HG03565 (cell line): Measurements from ENCODE around the gene STXBP4.

ENCODE experiments used
- ATAC-seq: cut with Tn5 transposase; IDR thresholded peaks from one replicate; pipeline ENCODE4 v1.9.1; 2021; ENCODE audit warnings: mild to moderate bottlenecking, moderate library complexity; ENCODE audit not compliant: unreplicated experiment

STXBP4 gene

DNA sequence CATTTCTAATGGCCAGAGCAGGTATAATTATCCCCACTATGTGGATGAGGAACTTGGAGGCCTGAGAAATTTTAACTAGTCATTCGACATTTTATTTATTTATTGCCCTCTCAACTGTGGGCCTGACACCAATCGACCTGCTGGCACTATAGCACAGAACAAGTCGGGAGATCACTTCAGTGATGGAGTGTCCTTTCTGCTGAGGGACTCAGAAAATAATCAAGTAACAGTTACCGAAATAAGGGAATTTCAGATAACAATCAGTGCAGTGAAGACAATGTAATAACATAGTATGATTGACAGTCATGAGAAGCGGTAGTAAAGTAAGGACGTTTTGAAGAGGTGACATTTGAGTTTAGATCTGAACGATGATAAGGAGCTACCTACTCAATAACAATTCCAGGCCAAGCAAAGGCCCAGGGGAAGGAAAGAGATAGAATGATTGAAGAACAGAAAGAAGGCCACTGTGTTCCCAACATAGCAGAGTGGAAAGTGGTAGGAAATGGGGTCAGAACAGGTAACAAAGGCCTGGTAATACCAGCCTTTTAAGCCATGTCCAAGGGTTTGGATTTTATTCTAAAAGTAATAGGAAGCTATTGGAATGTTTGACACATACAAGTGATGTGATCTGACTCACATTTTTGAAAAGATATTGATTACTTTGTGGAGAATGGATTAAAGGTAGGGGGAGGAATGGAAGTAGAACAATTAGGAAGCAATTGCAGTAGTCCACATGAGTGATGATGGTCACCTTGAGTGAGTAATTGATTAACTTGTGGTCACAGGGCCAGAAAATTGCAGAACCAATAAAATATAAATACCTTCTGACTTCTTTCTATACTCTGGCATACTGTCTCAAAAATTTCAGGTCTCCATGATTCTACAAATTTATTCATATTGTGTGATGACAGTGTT lies 1.4 kb downstream of the STXBP4 start:
- ATAC-seq, result no peak

- ATAC-seq, result no peak
Measured at GRCh38 chr17:54971147-54971546, 2.6 kb downstream of the STXBP4 start.

DNA sequence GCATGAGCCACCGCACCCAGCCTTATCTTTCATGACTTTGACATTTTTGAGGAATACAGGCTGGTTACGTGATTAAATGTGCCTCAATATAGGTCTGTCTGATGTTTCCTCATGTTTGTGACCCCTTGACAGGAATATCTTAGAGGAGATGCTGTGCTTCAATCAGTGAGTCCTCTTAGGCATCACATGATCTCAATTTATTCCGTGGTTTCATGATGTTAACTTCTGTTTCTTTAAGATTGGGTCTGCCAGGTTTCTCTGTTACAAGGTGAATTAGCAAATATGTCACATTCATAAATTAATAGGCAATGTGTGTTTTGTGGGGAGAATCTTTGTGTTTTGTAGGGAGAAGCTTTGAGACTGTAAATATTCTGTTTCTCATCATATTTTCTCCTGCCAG lies 3.3 kb downstream of the STXBP4 start:
- ATAC-seq, result no peak

DNA sequence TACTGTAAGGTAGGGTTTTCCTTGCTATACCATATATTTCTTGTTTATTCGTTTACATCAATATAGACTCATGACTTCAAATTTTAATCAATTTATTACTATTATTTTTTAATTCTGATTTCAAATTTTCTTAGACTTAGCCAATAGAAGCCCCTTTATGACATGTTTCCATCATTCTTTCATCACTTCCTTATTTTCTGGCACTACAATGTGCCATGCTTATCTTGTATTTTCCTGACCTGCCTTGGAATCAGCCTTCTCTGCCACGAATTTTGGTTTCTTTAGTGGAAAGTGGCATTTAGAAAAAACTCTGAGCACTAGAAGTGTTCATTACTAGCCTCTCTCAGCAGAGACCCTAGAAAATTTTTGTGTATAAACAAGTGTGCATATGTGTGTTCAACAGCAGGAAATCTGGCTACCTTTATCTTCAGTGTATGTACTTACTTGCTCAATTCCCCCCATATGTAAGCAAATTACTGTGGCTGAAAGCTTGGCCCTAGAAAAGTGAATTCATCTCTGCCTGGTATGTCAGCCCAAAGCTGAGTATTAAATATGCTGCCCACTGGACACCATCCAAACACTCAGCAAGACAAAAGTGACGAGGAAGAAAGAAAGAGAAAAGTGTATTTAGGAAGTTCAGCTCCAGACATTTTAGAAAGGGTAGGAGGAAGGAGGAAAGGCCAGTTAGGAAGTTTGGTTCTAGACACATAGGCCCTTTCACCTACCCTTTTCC lies 4.0 kb downstream of the STXBP4 start:
- no peak for ATAC-seq

DNA sequence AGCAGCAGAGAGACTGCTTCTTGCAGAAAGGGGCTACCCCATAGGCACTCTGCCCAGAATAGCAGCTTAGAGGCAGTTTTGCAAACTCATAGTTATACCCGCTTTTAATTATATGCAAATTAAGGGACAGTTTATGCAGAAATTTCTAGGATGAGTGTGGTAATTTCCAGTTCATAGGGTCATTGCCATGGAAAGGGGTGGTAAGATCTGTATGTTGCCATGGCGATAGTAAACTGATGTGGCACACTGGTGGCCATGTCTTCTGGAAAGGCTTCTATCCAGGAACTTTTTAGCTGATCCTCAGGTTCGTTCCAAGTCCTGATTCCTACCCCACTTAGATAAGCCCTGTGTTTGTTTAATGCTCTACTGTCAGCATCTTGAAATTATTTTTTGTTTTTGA lies 6.2 kb downstream of the STXBP4 start:
- ATAC-seq, result no peak

- no peak for ATAC-seq
Measured at GRCh38 chr17:54976316-54976715, 7.8 kb downstream of the STXBP4 start.

- no peak for ATAC-seq
Measured at GRCh38 chr17:54977744-54978143, 9.2 kb downstream of the STXBP4 start.

DNA sequence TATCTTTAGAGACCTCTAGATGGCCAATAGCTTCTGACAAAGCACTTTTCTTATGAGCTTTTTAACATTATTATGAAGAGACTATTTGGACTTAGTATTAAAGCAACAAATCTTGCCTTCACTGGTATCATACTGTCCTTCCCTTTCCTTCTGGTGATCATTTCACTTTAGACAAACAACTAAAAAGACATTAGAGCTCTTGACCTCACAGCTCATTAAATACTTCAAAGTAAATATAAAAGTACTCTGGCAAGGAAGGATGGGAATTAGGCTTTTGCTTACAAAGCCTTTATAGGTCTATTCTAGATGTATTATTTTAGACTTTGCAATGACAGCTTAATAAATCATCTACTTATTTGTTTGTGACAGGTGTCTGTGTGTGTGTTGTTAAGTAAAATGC lies 11.1 kb downstream of the STXBP4 start:
- no peak for ATAC-seq

- ATAC-seq, result no peak
Measured at GRCh38 chr17:54980375-54980774, 11.8 kb downstream of the STXBP4 start.

- no peak for ATAC-seq
Measured at GRCh38 chr17:54982399-54982798, 13.8 kb downstream of the STXBP4 start.

GRCh38 chr17:54983260-54983659 lies 14.7 kb downstream of the STXBP4 start:
- ATAC-seq, result peak; percentile 49

DNA sequence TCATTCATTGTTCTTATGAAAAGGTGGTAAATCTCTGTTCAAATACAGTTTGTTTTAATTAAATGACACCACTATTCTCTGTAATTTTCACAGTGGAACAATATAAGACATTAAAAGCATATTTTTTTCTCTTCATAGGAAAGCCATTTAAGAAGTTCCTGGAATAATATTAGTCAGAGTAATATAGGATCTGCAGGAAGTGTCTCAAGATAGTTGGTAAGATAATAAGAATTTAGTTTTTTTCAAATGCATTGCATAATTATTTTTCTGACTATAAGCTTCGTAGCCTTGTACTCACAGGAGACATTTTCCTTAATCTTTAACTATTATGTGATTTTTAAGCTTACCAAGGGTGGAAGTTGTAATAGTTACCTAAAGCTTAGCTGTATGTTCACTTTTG lies 16.9 kb downstream of the STXBP4 start:
- ATAC-seq, result no peak

DNA sequence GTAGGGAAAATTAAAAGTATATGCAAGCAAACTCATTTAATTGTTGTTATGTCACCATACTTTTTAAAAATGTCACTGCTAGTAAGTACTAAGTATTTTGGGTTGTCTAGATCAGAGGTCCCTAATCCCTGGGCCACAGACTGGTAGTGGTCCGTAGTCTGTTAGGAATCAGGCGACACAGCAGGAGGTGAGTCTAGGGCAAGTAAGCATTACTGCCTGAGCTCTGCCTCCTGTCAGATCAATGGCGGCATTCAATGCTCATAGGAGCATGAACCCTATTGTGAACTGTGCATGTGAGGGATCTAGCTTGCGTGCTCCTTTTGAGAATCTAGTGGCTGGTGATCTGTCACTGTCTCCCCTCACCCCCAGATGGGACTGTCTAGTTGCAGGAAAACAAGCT lies 21.6 kb downstream of the STXBP4 start:
- no peak for ATAC-seq

DNA sequence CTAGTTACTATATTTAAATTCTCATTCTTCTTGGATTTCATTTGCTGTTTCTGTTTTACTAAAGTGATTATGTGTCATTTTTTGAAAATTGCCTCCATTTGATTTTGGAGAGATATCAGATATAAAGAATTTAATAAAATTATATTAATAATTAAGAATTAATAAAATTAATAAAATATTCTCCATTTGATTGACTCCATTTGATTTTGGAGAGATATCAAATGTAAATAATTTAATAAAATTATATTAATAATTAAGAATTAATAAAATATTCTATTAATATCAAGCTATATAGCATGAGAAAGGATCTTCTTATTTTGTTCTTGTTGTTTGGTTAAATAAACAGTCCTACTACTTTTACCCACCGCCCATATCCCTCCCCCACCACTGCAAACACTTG lies 23.0 kb downstream of the STXBP4 start:
- ATAC-seq, result no peak

GRCh38 chr17:54992797-54993639 lies 24.5 kb downstream of the STXBP4 start:
- peak; percentile 59 for ATAC-seq

DNA sequence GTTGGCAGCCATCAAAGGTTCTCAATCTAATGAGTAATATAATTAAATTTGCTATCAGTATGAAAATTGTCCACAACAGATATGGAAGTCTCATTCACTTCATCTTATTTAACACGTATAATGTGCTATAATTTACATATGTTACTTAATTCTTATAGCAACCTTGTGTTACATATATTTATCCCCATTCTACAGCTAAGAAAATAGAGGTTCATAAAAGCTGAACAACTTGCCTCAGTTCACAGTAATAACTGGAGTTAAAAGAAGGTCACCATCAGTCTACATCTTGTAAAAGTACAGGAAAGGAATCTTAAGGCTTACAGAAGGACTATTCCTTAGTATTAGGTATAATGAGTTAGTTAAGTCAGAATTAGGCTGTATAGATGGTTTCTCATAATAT lies 27.9 kb downstream of the STXBP4 start:
- ATAC-seq, result no peak

- no peak for ATAC-seq
Measured at GRCh38 chr17:55002458-55002857, 33.9 kb downstream of the STXBP4 start.

DNA sequence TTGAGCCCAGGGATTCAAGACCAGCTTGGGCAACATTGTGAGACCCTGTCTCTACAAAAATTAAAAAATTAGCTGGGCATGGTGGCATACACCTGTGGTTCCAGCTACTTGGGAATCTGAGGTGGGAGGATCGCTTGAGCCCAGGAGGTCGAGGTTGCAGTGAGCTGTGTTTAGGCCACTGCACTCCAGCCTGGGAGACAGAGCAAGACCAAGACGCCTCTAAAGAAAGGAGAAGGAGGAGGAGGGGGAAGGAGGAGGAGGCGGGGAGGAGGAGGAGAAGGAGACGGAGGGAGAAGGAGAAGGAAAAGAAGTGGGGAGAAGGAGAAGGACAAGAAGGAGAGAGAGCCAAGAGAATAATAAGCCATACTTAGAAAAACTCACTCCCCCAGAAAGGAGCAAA lies 35.9 kb downstream of the STXBP4 start:
- no peak for ATAC-seq

DNA sequence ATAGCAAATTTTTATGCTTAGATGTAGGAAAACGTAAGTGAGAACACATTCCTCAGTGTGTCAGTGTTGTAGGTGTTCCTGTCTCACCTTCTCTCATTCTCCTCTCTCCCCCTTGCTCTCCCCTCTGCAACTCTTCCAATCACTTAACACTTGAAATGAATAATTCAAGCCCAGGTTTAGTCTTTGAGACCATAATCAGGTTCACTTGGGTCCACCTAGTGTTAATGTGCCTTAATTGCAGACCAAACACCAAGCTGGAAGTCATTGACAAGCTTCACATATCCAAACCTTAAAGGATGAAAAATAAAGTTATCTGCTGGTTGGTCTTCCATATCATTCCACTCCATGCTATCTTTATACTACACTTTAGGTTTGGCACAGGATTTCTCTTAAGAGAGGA lies 37.0 kb downstream of the STXBP4 start:
- ATAC-seq, result peak; percentile 56

GRCh38 chr17:55023626-55024025 lies 55.1 kb downstream of the STXBP4 start:
- ATAC-seq, result no peak

GRCh38 chr17:55037828-55038227 lies 69.3 kb downstream of the STXBP4 start:
- ATAC-seq, result peak; percentile 94
